Activated CD4-positive, alpha-beta T cell treated with anti-CD3 and anti-CD28 coated beads, Interleukin-2, amount 50 U/mL, for 48 hours (primary cell): ENCODE data around the gene IGF1R.

Source experiments
- DNase-seq, 2 experiments: peaks; one replicate each; pipeline ENCODE4 v3.0.0-alpha.2; 2020

IGF1R gene

DNA sequence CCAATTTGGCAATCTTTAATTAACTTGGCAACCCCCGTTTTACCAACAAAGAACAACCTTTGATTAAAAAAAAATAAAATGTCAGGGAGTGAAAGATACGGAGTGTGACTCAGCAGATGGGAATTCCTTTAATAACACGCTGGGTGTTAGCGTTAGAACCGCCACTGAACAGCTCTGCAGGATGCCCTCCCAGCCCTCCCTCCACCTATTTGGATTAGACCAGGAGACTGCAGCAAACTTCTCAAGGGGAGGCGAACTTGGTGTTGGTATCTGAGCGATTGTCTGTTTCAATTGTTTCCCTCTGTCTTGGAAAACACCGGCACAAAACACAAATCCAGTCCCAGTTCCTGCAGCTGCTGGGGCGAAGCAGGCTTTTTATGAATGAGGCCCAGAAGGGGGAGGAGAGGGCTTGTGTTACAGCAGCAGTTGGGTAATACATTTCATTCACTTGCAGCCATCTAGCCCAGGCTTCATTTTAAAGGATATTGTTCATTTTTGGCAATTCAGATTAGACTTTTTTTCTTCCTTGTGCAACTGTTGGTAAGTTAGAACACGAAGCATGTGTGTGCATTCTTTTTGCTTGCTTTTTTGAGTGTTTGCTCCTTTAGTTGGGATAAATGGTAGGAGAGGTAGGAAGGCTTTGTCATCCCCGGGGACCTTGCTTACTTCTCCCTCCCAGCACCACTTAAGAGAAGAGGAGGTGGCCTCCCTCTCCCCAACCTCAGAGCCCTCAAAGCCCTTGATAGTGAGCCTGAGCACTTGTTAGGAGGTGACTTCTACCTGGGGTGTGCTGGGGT lies 152.3 kb downstream of the IGF1R start:
- DNase-seq: no peak

DNA sequence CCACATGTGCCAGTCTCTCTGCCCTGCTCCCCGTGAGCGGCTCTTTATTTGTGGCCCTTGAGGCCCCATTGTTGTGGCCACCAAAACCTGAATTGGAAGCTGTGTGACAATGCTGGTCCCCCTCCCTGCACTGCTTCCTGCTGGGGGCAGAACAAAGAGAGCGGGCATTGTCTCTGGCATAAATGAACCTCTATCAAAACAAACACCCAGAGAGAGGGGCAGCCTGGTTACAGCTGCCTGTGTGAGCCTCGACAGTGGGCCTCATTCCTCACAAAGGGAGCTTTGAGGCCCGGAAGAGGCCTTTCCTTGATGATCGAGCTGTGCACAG lies 152.9 kb downstream of the IGF1R start:
- no peak for DNase-seq

DNA sequence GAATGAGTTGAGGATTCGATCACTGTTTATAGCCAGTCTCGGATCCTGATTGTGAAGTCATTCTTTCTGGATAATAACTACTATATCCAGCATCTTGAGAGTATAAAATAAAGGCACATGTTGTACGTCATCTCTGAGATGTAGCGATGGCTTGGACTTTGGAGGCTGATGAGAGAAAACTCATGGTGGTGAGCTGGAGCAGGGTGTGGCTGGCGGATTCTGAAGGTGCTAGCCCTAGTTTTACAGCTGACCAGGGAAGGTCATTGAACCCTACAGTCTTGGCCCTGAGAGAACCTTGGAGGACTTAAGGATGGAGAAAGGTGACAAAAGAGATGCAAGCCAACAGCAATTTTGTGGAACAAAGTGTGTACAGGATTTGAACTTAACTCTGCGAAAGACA lies 153.8 kb downstream of the IGF1R start:
- no peak for DNase-seq

DNA sequence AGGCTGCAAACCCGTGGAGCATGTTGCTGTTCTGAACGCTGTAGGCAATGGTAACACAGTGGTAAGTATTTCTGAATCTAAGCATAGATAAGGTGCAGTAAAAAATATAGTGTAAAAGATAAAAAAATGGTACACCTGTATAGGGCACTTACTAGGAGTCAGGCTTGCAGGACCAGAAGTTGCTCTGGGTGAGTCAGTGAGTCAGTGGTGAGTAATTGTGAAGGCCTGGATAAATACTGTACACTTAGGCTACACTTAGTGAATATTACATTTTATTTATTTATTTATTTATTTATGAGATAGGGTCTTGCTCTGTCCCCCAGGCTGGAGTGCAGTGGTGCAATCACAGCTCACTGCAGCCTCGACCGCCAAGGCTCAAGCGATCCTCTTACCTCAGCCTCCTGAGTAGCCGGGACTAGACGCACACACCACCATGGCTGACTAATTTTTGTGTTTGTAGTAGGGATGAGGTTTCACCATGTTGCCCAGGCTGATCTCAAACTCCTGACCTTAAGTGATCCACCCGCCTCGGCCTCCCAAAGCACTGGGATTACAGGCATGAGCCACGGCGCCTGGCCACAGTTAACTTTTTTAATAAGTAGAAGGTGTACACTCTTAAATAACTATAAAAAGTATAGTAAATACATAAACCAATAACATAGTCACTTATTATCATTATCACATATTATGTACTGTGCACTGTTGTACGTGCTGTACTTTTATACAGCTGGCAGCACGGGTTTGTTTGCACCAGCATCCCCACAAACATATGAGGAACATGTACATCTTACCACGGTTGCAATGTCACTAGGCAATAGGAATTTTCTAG lies 155.1 kb downstream of the IGF1R start:
- no peak for DNase-seq

DNA sequence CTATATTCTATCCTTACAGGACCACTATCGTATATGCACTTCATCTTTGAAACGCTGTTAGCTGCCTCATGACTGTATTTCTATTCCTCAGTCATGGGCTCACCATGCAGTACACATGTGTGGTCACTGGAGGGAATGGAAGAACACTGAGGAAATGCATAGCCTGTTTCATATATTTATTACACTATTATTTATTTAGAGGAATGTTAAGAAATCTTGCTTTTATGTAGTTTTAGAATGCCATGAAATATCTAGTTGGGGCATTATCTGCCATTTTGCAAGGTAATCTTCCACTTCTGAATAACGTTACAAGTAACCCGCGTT lies 155.7 kb downstream of the IGF1R start:
- no peak for DNase-seq

DNA sequence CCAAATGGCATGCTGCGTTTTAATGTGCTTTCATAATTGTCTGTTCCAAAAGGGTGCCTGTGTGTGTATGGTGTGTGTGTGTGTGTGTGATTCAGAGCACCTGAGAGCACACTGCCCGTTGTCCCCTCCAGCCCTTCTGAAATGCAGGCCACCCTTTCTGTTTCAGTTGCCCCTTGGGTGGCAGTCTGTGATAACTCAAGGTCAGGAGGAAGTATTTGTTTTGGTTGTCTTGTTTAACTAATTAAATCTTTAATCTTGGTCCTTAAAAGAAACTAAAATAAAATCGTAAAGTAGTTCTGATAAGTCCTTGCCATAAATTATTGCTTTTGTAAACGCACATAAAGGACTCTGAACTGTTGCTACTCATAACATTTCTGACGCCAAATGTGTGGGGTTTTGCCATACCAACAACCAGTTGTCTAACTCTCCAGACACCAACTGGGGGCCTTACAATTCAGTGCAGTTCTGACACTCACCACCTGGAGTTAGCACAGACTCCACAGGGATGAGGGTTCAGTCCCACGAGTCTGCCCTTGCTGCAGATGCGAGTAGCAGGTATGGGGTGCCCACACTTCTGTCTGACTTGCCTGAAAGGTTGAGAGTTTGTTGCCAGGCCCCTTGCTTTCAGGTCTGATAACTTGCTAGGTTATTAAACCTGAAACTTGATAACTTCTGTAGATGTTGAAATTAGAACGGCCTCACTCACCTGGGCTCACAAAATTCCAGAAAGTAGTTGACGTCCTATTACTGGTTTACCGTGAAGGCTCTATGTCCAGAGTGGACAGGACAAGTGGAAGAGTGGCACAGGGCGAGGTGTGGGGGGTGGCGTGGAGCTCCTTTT lies 157.3 kb downstream of the IGF1R start:
- DNase-seq: no peak

DNA sequence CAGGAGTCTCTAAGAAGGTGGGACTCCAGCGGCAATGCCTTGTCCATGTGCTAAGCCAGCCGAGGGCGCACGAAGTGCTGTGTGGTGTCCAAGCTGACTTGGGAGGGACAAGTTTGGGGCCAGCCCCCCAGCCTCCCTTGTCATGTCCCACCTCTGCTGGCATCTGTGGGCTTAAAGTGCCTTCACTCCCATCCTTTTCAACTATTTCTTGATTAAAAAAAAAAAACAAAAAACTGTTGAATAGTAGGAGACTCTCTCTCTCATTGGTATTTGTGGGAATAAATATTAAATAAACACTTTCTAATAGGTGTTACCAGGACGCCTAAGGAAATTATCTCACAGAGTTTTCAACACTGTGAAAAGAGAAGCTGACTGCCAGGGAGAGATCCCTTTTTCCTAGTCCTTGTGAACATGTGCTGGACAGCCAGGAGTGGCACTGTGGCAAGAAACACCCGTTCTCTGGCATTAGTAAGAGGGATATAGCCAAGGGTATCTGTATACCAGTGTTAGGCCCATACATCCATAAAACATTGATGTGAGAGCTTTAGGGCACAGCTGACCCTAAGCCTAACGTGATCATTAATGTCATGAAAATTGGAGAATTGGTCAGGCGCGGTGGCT lies 158.0 kb downstream of the IGF1R start:
- no peak for DNase-seq

DNA sequence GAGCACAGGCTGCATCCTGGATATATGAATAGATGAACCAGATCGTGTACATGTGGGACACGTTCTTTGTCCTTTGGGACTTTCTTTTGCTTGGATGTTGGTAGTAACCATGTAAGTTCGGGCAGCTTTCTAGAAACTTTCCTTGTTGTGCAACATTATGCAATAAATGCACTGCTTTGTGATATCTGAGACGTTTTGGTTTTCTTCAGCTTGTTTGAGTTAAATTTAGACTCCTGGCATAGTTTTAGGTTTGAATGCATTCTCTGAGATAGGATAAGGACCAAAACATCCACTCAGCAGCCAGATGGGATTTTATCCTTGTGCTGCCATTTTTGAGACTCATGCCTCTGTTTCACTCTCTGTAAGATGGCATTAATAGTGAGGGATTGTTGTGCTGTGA lies 158.9 kb downstream of the IGF1R start:
- DNase-seq: no peak

DNA sequence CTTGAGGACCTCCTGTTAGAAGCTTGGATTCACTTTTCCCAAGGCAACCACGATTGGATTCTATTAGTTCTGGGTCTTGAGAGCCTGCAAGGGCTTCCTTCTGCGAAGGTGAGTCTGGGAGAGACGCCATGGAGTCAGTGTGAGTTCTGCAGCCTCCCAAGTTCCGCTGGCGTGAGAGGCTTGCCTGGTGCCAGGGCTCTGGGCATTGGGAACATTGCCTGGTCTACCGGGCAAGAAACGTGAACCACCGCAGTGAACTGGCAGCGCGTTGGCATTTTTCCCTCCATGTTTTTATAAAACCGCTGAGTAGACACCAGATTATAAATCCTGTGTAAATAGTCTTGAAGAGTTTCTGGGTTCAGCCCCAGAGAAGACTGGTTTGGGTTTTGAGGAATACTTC lies 160.9 kb downstream of the IGF1R start:
- DNase-seq: no peak

DNA sequence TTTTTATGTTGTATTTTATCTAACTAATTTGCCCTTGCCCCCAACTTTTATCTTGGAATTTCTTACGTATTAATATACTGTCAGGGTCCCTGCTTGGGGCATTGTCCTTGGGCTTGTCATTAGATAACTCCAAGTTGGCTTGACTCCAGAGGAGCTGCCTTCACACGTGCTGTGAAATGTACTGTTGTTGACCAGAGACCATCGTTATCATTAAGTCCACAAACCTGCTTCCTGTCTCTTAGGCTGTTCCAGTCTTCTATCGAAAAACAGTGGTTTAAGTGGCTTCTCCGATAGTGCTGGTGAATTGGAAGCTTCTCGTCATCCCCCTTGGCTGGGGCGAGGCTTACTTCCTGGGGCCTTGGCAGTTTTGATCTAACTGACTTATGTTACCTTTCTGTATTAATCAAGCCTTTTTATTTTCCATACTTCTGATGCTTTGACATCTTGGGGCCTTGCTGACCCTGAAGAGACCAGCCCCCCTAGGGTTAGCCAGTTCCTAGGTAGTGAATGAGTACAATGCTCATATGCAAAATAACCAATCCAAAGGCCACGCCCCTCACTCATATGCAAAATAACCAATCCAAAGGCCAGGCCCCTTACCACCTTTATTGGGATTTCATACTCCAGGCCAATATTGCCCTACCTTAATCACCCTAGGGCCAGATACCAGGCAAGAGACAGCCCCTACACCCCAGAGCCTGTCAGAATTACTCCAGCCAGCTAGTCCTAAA lies 164.5 kb downstream of the IGF1R start:
- DNase-seq: no peak

DNA sequence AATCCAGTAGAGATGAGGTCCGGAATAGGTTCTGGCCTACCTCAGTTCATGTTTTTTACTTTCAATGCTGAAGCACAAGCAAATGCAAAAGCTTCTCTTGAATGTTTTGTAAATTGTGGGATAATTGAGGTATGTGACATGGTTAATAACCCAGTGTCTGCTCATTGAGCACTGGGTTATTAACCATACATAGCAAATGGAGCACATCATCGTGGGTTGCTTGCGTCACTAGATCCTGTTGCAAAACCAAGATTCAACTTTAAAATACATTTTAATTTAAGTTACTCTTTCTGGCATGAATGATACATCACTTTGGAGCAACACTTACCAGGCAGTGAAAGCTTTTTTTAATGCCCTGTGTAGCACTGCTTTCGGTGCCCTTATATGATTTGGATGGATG lies 165.6 kb downstream of the IGF1R start:
- no peak for DNase-seq

DNA sequence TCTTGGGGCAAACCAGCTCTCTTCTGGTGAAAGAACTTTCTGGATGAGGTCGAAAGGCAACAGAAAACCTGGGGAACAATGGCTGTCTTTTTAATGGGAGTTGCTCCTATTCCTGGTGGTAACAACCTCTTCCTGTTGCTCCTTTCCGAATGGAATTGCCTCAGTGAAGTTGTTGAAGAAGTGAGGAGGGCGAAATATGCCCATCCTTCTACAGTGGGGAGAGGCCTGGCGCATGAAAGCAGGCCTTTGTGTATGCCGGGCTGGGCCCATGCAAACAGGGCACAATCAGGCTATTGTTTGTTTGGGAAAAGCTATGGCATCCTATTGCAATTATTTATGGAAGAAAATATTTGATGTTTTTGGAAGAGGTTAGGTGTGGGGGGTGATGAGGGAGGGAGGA lies 166.9 kb downstream of the IGF1R start:
- DNase-seq: no peak

DNA sequence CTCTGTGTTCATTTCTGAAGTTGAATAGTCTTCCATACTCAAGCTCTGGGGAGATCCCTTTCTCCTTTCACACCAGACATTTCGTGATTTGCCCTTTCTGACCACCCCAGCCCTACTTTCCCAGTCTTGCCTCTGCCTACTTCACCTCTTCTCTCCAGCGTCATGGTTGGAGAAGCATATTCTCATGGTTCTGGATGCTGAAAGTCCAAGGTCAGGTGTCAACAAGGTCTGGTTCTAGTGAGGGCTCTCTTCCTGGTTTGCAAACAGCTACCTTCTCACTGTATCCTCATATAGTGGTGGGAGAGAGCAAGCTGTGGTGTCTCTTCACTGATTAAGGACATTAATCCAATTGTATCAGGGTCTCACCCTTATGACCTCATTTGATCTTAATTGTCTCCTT lies 169.4 kb downstream of the IGF1R start:
- DNase-seq: no peak

DNA sequence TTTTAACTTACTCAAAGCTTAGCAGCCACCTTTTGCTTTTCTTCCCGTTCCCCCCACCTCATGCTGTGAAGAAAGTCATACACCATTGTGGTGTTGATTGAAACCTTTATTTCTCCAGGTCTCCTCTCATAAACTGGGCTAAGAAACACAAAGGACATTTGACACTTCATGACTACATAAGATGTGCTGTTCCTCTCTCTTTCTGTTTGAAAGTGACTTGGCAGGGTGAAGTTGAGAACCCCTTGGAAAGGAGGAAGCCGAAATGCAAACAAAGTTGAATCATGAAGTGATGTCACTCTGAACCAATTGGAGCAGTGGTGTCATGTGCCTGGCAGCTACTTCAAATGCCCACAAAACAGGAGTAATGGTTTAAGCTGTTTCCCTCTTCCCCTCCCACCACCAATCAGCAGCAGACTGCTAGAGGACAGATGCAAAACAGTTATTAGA lies 174.7 kb downstream of the IGF1R start:
- DNase-seq: no peak

DNA sequence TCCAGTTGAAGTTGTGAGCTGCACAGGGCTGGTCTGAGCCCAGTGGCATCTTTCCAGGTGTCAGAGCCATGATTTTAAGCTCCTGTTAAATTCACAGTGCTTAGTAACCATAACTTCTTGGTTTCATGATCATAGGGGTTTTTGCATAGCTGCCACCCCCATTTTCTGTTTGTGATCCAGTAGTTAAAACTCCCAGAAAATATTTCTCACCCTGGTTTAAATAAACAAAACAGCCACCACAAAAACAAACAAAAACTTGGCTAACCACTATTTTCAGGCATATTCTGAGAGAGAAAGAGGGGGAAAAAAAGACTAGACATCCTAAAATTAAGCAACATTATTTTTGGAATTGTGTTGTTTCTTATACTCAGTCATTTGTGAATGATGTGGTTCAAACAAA lies 175.3 kb downstream of the IGF1R start:
- no peak for DNase-seq

DNA sequence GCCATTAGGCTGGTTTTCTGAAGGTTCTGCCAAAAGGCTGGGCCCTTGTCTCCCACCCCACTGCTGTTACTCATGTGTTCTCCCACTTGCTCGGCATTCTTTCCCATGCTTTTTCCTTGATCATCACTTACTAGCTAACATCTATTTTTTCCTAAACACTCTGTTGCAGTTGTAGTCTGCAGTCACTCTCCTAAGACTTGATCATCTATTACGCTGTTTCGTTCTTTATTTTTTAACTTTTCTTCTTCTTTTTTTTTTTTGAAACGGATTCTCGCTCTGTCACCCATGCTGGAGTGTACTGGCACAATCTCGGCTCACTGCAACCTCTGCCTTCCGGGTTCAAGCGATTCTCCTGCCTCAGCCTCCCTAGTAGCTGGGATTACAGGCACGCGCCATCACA lies 176.3 kb downstream of the IGF1R start:
- DNase-seq: no peak

DNA sequence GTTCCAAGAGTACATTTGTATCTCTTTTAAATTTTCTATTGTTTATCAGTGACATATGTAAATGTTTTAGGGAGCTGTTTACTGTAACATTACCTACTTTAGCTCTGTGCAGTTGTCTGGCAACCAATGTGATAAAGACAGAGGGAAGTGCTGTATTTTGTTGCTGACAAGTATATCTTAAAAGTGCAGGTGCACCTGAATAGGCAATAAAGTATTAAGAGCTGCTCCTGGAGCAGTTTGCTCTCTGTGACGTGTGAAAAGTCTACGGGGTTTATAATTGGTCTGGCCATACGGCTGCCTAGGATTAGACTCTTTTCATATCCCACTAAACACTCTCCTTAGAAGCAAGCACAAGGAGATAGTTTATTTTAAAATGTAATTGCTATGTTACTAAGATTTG lies 178.3 kb downstream of the IGF1R start:
- no peak for DNase-seq

DNA sequence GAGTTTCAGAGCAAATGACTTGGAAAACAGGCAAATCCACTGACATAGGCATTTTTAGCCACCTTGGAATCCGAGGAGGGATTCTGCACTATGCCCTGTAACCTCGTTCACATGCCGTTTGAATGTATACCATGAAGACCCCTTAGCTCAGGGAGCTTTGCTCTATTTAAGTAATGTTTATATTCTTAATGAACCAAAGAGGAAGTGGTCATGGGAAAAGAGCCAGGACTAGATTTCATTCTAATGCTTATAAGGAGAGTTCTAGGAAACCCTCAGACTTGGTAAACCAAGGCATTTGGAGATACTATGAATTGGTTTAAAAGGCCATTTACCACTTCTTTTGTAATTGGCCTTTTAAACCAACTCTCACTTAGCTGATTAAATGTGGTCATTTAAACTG lies 178.9 kb downstream of the IGF1R start:
- no peak for DNase-seq

DNA sequence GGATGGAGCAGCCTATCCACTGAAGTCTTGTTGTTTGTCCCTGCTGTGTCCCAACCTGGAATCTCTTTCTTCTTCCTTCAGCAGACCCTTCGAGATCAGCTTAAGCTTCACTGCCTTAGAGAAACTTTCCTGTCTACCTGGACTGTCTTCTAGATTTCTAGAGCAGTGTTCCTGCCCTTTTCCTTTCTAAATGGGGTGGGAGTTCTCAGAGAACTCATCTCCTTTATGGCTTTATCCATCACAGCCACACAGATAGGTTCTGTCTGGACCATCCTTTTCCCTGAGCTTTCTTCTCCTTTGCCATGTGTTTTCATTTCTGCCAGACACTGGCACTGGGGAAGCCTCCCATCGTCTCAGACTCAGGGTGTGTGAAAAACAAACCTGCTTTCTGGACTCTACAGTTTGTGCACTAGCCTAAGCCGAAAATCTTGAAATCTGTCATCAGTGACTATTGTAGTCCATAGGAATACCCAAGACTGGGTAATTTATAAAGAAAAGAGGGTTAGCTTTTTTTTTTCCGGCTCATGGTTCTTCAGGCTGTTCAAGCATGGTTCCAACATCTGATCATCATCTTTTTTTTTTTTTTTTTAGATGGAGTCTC lies 181.8 kb downstream of the IGF1R start:
- no peak for DNase-seq

DNA sequence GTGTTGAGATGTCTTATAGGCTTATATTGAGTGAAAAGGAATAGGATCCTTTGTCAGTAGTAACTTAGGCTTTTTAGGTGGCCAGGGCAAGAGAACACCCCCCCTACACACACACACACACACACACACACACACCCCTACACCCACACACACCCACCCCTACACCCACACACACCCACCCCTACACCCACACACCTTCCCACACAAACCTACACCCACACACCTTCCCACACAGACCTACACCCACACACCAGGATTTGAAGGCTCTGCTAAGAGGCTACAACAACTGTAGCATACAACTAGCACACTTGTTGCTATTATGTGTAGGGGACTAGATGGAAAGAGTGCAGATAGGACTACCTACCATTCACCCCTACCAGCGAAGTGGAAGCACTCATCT lies 186.6 kb downstream of the IGF1R start:
- no peak for DNase-seq

DNA sequence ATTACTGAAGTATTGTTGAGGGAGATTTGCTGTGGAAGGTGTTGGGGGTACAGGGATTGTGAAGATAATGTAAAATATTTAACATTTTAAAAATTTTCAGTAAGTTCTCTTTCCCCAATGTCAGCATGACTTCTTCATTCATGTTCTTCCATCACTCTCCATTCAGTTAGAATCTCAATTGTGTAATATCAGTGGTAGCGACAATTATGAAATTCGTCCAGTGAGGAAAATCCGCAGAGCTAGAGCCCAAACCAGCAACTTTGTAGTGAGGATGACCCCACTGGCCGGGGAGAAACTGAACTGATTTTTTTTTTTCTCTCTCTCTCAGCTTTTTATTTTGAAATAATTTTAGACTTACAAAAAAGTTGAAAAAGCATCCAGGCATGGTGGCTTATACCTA lies 187.5 kb downstream of the IGF1R start:
- no peak for DNase-seq
